OCI-LY7 (cell line): ENCODE results near the gene FRMPD2. TPM values are rescaled to one million over a fixed set of nuclear protein-coding genes. Genes with fewer than 3 reads are reported as not detected.

Experiments used
- Bru-seq: library from RNA; stranded (reverse); fragments of 400-500 nt; gene quantifications from one replicate; lab custom pipeline; 2021; lab: Mats Ljungman, UMichigan
- BruChase-seq, 2 experiments: library from RNA; stranded (reverse); fragments of 400-500 nt; gene quantifications; one replicate each; lab custom pipeline; 2021; lab: Mats Ljungman, UMichigan
- BruUV-seq: library from RNA; stranded (reverse); fragments of 400-500 nt; replicated peaks from 2 replicates; lab custom pipeline; 2021; lab: Mats Ljungman, UMichigan
- CTCF ChIA-PET: fragments of 300-600 bp; sonication (Branson Sonifier 250); formaldehyde crosslinking; loops from one replicate; lab custom pipeline; 2022; ENCODE audit warnings: antibody characterized with exemption; ENCODE audit not compliant: unreplicated experiment; lab: Charles Lee
- POLR2A ChIA-PET: fragments of 300-600 bp; sonication (Branson Sonifier 250); formaldehyde crosslinking; loops from one replicate; lab custom pipeline; 2022; ENCODE audit warnings: antibody characterized with exemption; lab: Charles Lee
- DNase-seq: peaks from one replicate; pipeline ENCODE4 v3.0.0-alpha.2; 2015; ENCODE audit warnings: low spot score
- H2AFZ ChIP-seq: fragments of 200-600 bp; sonication (generic), shearing (Covaris generic); 2 replicates; pipeline ENCODE4 v1.6.1; 2014; ENCODE audit warnings: mild to moderate bottlenecking, antibody characterized with exemption, low read length, moderate library complexity
- H3K27ac ChIP-seq: fragments of 200-600 bp; sonication (generic); 2 replicates; pipeline ENCODE4 v1.5.1; 2014; ENCODE audit warnings: mixed run types, low read depth, mild to moderate bottlenecking, moderate library complexity, low read length, inconsistent platforms; ENCODE audit not compliant: poor library complexity, severe bottlenecking
- H3K36me3 ChIP-seq: fragments of 200-600 bp; sonication (generic); 2 replicates; pipeline ENCODE4 v1.6.1; 2014; ENCODE audit warnings: mild to moderate bottlenecking, antibody characterized with exemption, low read length, moderate library complexity, mixed read lengths; ENCODE audit not compliant: insufficient read depth
- H3K4me1 ChIP-seq: fragments of 200-600 bp; sonication (generic); 2 replicates; pipeline ENCODE4 v1.5.1; 2014; ENCODE audit warnings: mild to moderate bottlenecking, low read length; ENCODE audit not compliant: insufficient read depth, poor library complexity, severe bottlenecking
- H3K4me2 ChIP-seq: fragments of 200-600 bp; sonication (generic); 2 replicates; pipeline ENCODE4 v1.6.1; 2014; ENCODE audit warnings: mild to moderate bottlenecking, low read length
- H3K4me3 ChIP-seq: fragments of 200-600 bp; sonication (generic); 2 replicates; pipeline ENCODE4 v1.5.1; 2014; ENCODE audit warnings: mild to moderate bottlenecking, low read depth, low read length; ENCODE audit not compliant: poor library complexity, severe bottlenecking
- H3K79me2 ChIP-seq: fragments of 200-600 bp; sonication (generic); 2 replicates; pipeline ENCODE4 v1.6.1; 2016; ENCODE audit warnings: low read depth, mild to moderate bottlenecking, low read length, moderate library complexity, mixed read lengths; ENCODE audit not compliant: insufficient read depth
- H3K9me2 ChIP-seq: fragments of 200-600 bp; sonication (generic); 2 replicates; pipeline ENCODE4 v1.6.1; 2016; ENCODE audit warnings: mild to moderate bottlenecking, low read length, mixed read lengths; ENCODE audit not compliant: insufficient read depth
- H3K9me3 ChIP-seq: fragments of 200-600 bp; sonication (generic); 2 replicates; pipeline ENCODE4 v1.6.1; 2014; ENCODE audit warnings: mild to moderate bottlenecking, mixed run types, low read length, mixed read lengths
- H4K20me1 ChIP-seq: fragments of 200-600 bp; sonication (generic); 2 replicates; pipeline ENCODE4 v1.6.1; 2014; ENCODE audit warnings: mild to moderate bottlenecking, antibody characterized with exemption, low read length, moderate library complexity, mixed read lengths; ENCODE audit not compliant: insufficient read depth
- CTCF ChIP-seq: fragments of 200-600 bp; sonication (generic); conservative IDR thresholded peaks from 2 replicates; pipeline ENCODE4 v1.5.1; 2014; ENCODE audit warnings: mild to moderate bottlenecking, antibody characterized with exemption, low read length, moderate library complexity, mixed read lengths
- EZH2phosphoT487 ChIP-seq: fragments of 200-600 bp; sonication (generic); IDR thresholded peaks from 2 replicates; pipeline ENCODE4 v1.6.1; 2018; ENCODE audit warnings: low read depth, borderline replicate concordance, mild to moderate bottlenecking, mixed run types, antibody characterized with exemption, low read length, moderate library complexity, mixed read lengths
- intact Hi-C: fragments of 100-400 bp; cut with micrococcal nuclease; formaldehyde crosslinking; loops from one replicate; pipeline ENCODE4 v1.10.0; 2022; ENCODE audit not compliant: unreplicated experiment
- long read RNA-seq: library from polyadenylated mRNA; stranded (forward); transcript quantifications from one replicate; pipeline ENCODE4 v2.0.0, GENCODE V29; 2022
- total RNA-seq, 2 experiments: library from RNA; depleted of rRNA in 1 of 2; stranded (reverse); fragments of >200 nt in 1 of 2; shearing (Covaris generic) in 1 of 2; gene quantifications; 2 replicates each; pipeline ENCODE4 v1.2.3, GENCODE V29; 2014 to 2022

Gene FRMPD2, protein sequence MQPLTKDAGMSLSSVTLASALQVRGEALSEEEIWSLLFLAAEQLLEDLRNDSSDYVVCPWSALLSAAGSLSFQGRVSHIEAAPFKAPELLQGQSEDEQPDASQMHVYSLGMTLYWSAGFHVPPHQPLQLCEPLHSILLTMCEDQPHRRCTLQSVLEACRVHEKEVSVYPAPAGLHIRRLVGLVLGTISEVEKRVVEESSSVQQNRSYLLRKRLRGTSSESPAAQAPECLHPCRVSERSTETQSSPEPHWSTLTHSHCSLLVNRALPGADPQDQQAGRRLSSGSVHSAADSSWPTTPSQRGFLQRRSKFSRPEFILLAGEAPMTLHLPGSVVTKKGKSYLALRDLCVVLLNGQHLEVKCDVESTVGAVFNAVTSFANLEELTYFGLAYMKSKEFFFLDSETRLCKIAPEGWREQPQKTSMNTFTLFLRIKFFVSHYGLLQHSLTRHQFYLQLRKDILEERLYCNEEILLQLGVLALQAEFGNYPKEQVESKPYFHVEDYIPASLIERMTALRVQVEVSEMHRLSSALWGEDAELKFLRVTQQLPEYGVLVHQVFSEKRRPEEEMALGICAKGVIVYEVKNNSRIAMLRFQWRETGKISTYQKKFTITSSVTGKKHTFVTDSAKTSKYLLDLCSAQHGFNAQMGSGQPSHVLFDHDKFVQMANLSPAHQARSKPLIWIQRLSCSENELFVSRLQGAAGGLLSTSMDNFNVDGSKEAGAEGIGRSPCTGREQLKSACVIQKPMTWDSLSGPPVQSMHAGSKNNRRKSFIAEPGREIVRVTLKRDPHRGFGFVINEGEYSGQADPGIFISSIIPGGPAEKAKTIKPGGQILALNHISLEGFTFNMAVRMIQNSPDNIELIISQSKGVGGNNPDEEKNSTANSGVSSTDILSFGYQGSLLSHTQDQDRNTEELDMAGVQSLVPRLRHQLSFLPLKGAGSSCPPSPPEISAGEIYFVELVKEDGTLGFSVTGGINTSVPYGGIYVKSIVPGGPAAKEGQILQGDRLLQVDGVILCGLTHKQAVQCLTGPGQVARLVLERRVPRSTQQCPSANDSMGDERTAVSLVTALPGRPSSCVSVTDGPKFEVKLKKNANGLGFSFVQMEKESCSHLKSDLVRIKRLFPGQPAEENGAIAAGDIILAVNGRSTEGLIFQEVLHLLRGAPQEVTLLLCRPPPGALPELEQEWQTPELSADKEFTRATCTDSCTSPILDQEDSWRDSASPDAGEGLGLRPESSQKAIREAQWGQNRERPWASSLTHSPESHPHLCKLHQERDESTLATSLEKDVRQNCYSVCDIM (N-terminal part only)
- total RNA-seq (2014; rRNA removed; shearing (Covaris generic)) = not detected in 2 replicates
- total RNA-seq (2022) = not detected in 2 replicates
- not detected for Bru-seq, nascent RNA
- BruChase-seq, experiment 1, labeled RNA remaining after a 6-hour chase = not detected
- not detected for BruChase-seq, experiment 2, labeled RNA remaining after a 2-hour chase
- long read RNA-seq = 0 reads

DNA sequence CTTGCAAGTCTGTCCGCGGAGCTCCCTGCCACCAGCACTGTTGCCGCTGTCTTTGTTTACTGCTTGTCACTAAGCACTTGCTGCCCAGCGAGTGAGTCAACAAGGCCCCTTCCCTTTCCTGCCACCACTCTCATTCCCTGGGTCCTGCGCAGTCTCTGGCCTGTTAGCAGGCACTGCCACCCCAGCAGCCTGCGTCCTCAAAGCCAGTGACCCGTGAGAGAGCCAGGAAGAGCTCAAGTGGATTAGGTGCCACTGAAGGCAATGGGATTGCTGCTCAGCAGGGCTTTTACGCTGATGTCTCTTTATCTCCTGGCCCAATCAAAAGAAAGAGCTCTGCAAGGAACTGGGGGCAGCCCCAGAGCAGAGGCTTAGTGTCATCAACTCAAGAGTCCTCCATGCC, at the start of gene FRMPD2:
Gene FRMPD2, minus strand, starts transcription at position 61 of the 400 bp plus-strand sequence. CDS start 129 bp downstream, outside the sequence.
- Histone ChIP-seq H3K9me3 (no peaks in the 10 kb centered on the region), H3K4me1 (no peaks in the 10 kb centered on the region), H3K4me3 (no peak within 1 kb of the TSS), H3K36me3 (no peaks in the 10 kb centered on the region), H3K4me2 (no peak within 1 kb of the TSS), H3K9me2 (no peaks in the 10 kb centered on the region), H2AFZ (no peak within 1 kb of the TSS), H3K27ac (no peak within 1 kb of the TSS), H4K20me1 (no peaks in the 10 kb centered on the region), H3K79me2 (no peaks in the 10 kb centered on the region)
- ChIA-PET POLR2A (no interaction called here), CTCF (no interaction called here)
- BruUV-seq = no TSS peak
- TF ChIP-seq EZH2phosphoT487 (no peak), CTCF (no peak)
- no peak for DNase-seq
- intact Hi-C loops = no loop called here

DNA sequence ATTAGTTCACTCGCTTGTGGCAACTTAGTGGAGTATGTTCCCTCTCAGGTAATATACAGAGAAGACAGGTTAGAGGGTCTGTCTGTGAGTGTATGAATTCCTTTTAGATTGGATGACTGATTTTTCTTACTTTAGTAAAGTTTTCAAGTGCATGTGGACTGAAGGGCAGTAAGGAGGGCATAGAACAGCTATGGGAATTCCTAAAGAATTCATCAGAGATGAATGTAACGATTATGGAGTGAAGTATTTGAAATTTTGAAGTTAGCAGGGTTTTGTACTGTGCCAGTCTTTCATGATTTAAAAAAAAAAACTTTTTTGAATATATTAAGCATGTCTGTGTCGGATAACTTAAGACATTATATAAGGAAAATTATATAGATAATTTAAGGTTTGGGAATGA, 47.5 kb upstream of the FRMPD2 start:
- H3K9me3 ChIP-seq = no peaks in the 10 kb centered on the region

More for the DNA sequence above, 47.5 kb upstream of the FRMPD2 start:
- no peak overlapping the region for H3K4me2 ChIP-seq
- intact Hi-C loops = no loop called here
- no TSS peak for BruUV-seq
- H3K79me2 ChIP-seq = no peaks in the 10 kb centered on the region
- no peak for DNase-seq
- CTCF ChIA-PET = no interaction called here
- POLR2A ChIA-PET = interaction anchor here (0.7 kb wide), 1 partner anchor 211 kb away, joined by 3 read pairs; no protein-coding TSS in a partner anchor
- no peaks in the 10 kb centered on the region for H3K4me1 ChIP-seq
- no peaks in the 10 kb centered on the region for H3K36me3 ChIP-seq
- H3K9me2 ChIP-seq = no peaks in the 10 kb centered on the region
- no peak overlapping the region for H2AFZ ChIP-seq
- no peak overlapping the region for H3K27ac ChIP-seq
- no peaks in the 10 kb centered on the region; the same call in 1 of the 2 replicates for H4K20me1 ChIP-seq
- H3K4me3 ChIP-seq = no peak overlapping the region
- TF ChIP-seq CTCF (no peak), EZH2phosphoT487 (no peak)
